Measurements from ENCODE around the gene NANOG.
"Not testable (repeated sequence)": the region's sequence is repeated elsewhere in the genome, so short reads cannot be mapped to it uniquely, and the experiment has no call there.

The NANOG gene

DNA sequence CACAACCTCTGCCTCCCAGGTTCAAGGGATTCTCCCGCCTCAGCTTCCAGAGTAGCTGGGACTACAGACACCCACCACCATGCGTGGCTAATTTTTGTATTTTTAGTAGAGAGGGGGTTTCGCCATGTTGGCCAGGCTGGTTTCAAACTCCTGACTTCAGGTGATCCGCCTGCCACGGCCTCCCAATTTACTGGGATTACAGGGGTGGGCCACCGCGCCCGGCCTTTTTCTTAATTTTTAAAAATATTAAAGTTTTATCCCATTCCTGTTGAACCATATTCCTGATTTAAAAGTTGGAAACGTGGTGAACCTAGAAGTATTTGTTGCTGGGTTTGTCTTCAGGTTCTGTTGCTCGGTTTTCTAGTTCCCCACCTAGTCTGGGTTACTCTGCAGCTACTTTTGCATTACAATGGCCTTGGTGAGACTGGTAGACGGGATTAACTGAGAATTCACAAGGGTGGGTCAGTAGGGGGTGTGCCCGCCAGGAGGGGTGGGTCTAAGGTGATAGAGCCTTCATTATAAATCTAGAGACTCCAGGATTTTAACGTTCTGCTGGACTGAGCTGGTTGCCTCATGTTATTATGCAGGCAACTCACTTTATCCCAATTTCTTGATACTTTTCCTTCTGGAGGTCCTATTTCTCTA lies at the start of gene NANOG:
NANOG (plus strand) TSS at position 519 of the 645 bp plus-strand sequence. CDS start 213 bp downstream, outside the sequence.
- not testable (repeated sequence) for DNase-seq (ENCODE audit: low spot score); H3K9me3 Mint-ChIP-seq; H3K4me1 Mint-ChIP-seq (ENCODE audit: low read depth); H3K36me3 Mint-ChIP-seq (ENCODE audit: low read depth); H3K27me3 Mint-ChIP-seq (ENCODE audit: low read depth); H3K4me3 Mint-ChIP-seq; H3K27ac Mint-ChIP-seq

DNA sequence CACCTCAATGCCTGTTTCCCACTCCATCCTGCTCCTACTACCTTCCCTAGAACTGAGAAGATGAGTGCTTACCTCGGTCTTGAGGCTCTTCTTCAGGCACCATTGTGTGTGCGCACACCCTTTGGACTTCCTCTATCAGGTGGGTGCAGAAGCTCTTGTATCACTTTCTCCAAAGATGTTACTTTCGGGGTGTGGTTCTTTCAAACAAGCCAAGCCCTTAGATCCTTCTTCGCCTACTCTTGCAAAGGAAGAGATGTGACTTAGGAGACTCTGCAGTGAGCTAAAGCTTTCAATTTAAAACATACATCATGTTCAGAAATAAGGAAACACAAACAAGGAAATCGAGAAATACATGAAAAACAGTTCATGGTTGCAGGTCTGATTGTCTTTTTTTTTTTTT lies 42.0 kb upstream of the NANOG start, which contains the start of gene CLEC4C:
CLEC4C (minus strand) TSS at position 130 of the 400 bp plus-strand sequence; CDS start at position 103, 27 bp downstream.
- Mint-ChIP-seq H3K27ac (no peak within 1 kb of the TSS), H3K4me3 (no peak within 1 kb of the TSS), H3K9me3 (no peaks in the 10 kb centered on the region), H3K36me3 (ENCODE audit: low read depth) (no peaks in the 10 kb centered on the region), H3K4me1 (ENCODE audit: low read depth) (no peaks in the 10 kb centered on the region), H3K27me3 (ENCODE audit: low read depth) (no peaks in the 10 kb centered on the region)
- no peak for DNase-seq (ENCODE audit: low spot score)

DNA sequence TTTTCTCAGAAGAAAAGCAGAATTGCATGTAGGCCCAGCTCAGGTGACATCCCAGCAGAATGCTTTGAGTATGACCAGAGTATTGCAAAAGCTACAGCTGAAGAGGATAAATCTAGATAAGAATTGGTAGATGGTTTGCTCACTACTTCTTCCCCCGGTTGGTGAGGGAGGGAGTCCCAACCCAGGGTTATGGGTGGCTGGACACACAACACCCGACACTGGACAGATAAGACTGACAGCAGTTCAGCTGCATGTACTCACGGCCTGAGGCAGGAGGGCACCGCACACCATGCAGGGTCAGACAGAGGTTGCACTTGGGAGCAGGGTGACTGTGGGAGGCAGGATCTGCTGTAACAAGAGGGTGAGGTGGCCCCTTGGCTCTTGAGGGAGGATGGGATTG lies 40.4 kb upstream of the NANOG start:
- no peaks in the 10 kb centered on the region for H3K9me3 Mint-ChIP-seq
- H3K4me3 Mint-ChIP-seq = no peak overlapping the region
- no peak for DNase-seq (ENCODE audit: low spot score)
- H3K4me1 Mint-ChIP-seq (ENCODE audit: low read depth) = no peaks in the 10 kb centered on the region
- no peaks in the 10 kb centered on the region for H3K36me3 Mint-ChIP-seq (ENCODE audit: low read depth)
- no peak overlapping the region for H3K27ac Mint-ChIP-seq
- no peaks in the 10 kb centered on the region for H3K27me3 Mint-ChIP-seq (ENCODE audit: low read depth)

DNA sequence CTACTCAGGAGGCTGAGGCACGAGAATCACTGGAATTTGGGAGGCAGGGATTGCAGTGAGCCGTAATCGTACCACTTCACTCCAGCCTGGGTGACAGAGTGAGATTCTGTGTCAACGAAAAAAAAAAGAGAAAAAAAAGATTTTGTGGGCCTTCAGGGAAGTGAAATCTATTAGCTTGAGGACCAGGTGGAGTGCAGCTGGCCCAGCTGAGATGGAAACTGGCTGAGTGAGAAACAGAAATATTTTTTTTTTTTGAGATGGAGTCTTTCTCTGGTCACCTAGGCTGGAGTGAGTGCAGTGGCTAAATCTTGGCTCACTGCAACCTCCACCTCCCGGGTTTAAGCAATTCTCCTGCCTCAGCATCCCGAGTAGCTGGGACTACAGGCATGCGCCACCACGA lies 39.8 kb upstream of the NANOG start:
- Mint-ChIP-seq H3K27me3 (ENCODE audit: low read depth) (no peaks in the 10 kb centered on the region), H3K4me1 (ENCODE audit: low read depth) (no peaks in the 10 kb centered on the region), H3K4me3 (no peak overlapping the region), H3K36me3 (ENCODE audit: low read depth) (no peaks in the 10 kb centered on the region), H3K9me3 (no peaks in the 10 kb centered on the region), H3K27ac (no peak overlapping the region)
- no peak for DNase-seq (ENCODE audit: low spot score)

DNA sequence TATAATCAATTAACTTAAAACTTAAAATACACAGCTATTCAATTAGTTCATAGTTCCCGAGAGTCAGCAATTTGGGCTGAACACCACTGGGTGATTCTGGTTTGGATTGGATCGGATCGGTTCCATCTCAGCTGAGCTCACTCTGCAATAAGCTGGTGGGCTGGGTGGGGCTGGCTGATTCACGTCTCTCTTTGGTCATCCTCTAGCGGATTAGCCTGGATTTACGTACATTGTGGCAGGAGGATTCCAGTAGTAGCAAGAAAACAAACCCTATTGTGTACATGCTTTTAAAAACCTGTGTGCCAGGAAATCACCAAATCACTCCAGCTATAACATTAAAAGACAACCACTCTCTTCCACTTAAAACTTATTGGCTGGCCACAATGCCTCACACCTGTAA lies 38.9 kb upstream of the NANOG start:
- Mint-ChIP-seq H3K4me3 (no peak overlapping the region), H3K4me1 (ENCODE audit: low read depth) (no peaks in the 10 kb centered on the region), H3K36me3 (ENCODE audit: low read depth) (no peaks in the 10 kb centered on the region), H3K9me3 (no peaks in the 10 kb centered on the region), H3K27me3 (ENCODE audit: low read depth) (no peaks in the 10 kb centered on the region), H3K27ac (no peak overlapping the region)
- no peak for DNase-seq (ENCODE audit: low spot score)

DNA sequence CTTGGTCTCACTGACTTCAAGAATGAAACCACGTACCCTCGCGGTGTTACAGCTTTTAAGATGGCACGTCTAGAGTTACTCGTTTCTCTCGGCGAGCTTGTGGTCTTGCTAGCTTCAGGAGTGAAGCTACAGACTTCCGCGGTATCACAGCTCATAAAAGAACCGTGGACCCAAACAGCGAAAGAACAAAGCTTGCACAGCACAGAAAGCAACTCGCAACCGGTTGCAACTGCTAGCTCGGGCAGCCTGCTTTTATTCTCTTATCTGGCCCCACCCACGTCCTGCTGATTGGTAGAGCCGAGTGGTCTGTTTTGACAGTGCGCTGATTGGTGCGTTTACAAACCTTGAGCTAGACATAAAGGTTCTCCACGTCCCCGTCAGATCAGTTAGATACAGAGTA lies 37.8 kb upstream of the NANOG start:
- no peak overlapping the region for H3K27ac Mint-ChIP-seq
- H3K36me3 Mint-ChIP-seq (ENCODE audit: low read depth) = no peaks in the 10 kb centered on the region
- peaks cover 3% of the 10 kb centered on the region for H3K4me1 Mint-ChIP-seq (ENCODE audit: low read depth)
- no peaks in the 10 kb centered on the region for H3K27me3 Mint-ChIP-seq (ENCODE audit: low read depth)
- H3K9me3 Mint-ChIP-seq = no peaks in the 10 kb centered on the region
- no peak overlapping the region for H3K4me3 Mint-ChIP-seq
- DNase-seq (ENCODE audit: low spot score) = no peak

DNA sequence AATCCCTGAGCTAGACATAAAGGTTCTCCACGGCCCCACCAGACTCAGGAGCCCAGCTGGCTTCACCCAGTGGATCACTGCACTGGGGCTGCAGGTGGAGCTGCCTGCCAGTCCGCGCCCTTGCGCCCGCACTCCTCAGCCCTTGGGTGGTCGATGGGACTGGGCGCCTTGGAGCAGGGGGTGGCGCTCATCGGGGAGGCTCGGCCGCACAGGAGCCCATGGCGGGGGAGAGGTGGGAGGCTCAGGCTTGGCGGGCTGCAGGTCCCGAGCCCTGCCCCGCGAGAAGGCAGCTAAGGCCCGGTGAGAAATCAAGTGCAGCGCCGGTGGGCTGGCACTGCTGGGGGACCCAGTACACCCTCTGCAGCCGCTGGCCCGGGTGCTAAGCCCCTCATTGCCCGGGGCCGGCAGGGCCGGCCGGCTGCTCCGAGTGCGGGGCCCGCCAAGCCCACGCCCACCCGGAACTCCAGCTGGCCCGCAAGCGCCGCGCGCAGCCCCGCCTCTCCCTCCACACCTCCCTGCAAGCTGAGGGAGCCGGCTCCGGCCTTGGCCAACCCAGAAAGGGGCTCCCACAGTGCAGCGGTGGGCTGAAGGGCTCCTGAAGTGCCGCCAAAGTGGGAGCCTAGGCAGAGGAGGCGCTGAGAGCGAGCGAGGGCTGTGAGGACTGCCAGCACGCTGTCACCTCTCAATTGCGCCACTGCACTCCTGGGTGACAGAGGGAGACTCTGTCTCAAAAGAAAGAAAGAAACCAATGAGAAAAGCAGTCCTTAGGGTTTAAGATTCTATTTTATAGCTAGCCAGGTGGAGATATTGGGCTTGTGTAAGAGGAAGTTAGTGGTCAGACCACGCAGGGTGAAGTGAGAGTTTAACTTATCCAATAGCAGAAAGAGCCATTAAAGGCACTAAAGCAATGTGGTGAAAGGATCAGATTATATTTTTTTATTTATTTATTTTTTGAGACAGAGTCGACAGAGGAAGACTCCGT lies 37.0 kb upstream of the NANOG start:
- DNase-seq (ENCODE audit: low spot score); H3K36me3 Mint-ChIP-seq (ENCODE audit: low read depth); H3K9me3 Mint-ChIP-seq; H3K27ac Mint-ChIP-seq; H3K4me3 Mint-ChIP-seq; H3K4me1 Mint-ChIP-seq (ENCODE audit: low read depth); H3K27me3 Mint-ChIP-seq (ENCODE audit: low read depth): not testable (repeated sequence)

DNA sequence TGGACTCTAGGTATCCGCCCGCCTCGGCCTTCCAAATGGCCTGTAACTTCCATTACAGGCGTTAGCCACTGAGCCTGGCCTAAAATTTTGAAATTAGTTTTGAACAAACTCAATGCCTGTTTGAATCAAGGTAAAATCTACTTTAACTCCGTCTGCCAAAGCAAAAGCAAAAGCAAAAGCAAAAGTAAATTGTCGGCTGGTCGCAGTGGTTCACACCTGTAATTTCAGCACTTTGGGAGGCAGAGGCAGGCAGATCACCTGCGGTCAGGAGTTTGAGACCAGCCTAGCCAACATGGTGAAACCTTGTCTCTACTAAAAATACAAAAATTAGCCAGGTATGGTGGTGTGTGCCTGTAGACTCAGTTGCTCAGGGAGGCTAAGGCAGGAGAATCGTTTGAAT lies 33.5 kb upstream of the NANOG start:
- H3K9me3 Mint-ChIP-seq; DNase-seq (ENCODE audit: low spot score); H3K27ac Mint-ChIP-seq; H3K4me1 Mint-ChIP-seq (ENCODE audit: low read depth); H3K27me3 Mint-ChIP-seq (ENCODE audit: low read depth); H3K36me3 Mint-ChIP-seq (ENCODE audit: low read depth): not testable (repeated sequence)
- H3K4me3 Mint-ChIP-seq = peak overlapping the region; percentile 5

DNA sequence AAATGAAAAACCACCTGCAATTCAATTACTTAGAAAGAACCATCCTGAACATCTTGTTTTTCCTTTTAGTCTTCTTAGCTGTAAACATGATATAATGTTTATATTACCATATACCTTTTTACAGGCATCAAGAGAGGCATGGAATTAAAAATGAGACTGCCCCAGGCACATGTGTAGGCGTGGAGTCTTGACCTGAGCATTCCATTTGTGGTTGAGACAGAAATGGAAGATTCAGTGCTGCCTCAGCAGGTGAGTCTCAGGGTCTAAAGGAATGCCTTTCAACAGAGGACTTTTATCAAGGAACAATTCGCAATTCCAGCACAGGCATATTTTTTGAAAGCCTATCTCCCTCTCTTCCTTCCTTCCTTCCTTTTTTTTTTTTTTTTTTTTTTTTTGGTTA lies 32.2 kb upstream of the NANOG start:
- Mint-ChIP-seq H3K4me1 (ENCODE audit: low read depth) (peaks cover 3% of the 10 kb centered on the region), H3K27ac (no peak overlapping the region), H3K27me3 (ENCODE audit: low read depth) (no peaks in the 10 kb centered on the region), H3K4me3 (no peak overlapping the region), H3K9me3 (no peaks in the 10 kb centered on the region), H3K36me3 (ENCODE audit: low read depth) (no peaks in the 10 kb centered on the region)
- DNase-seq (ENCODE audit: low spot score) = no peak

DNA sequence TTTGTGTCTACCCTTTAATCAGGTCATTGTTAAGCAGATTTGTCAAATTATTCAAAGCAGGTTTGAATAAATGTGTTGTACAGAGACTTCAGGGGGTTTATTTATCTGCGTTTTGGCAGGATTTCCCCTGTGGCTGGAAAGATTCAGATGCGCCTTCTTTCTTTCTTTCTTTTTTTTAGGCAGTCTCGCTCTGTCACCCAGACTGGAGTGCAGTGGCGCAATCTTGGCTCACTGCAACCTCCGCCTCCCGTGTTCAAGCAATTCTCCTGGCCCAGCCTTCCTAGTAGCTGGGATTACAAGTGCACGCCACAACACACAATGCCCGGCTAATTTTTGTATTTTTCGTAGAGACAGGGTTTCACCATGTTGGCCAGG lies 30.4 kb upstream of the NANOG start:
- no peaks in the 10 kb centered on the region for H3K27me3 Mint-ChIP-seq (ENCODE audit: low read depth)
- no peak overlapping the region for H3K27ac Mint-ChIP-seq
- H3K4me1 Mint-ChIP-seq (ENCODE audit: low read depth) = peaks cover 3% of the 10 kb centered on the region
- no peaks in the 10 kb centered on the region for H3K9me3 Mint-ChIP-seq
- no peak overlapping the region for H3K4me3 Mint-ChIP-seq
- no peaks in the 10 kb centered on the region for H3K36me3 Mint-ChIP-seq (ENCODE audit: low read depth)
- DNase-seq (ENCODE audit: low spot score) = no peak

DNA sequence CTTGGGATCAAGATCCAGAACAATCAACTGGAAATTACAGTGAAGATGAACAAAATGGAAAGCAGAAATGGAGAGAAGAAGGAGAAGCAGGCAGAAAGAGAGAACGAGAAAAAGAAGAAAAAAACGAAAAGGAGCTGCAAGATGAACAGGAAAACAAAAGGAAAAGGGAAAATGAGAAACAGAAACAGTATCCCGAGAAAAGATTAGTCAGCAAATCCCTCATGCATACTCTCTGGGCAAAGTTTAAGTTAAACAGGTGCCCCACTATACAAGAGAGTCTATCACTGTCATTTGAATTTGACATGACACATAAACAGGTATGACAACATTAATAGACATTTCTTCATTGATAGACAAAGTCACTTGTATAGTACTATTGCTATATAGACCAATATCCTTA lies 19.2 kb upstream of the NANOG start:
- H3K4me3 Mint-ChIP-seq = no peak overlapping the region
- no peaks in the 10 kb centered on the region for H3K4me1 Mint-ChIP-seq (ENCODE audit: low read depth)
- no peak for DNase-seq (ENCODE audit: low spot score)
- no peaks in the 10 kb centered on the region for H3K9me3 Mint-ChIP-seq
- no peak overlapping the region for H3K27ac Mint-ChIP-seq
- no peaks in the 10 kb centered on the region for H3K36me3 Mint-ChIP-seq (ENCODE audit: low read depth)
- no peaks in the 10 kb centered on the region for H3K27me3 Mint-ChIP-seq (ENCODE audit: low read depth)

DNA sequence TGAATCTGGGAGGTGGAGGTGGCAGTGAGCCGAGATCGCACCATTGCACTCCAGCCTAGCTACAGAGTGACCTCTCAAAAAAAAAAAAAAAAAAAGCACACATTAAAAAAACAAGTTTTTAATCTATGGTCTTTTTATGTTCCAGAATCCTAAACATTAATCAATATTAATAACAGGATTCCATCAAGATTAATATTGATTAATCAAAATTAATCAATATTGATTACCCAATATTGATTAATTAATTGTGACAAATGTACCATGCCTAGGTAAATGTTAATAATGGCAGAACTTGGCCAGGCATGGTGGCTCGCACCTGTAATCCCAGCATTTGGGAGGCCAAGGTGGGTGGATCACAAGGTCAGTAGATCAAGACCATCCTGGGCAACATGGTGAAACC lies 7.9 kb upstream of the NANOG start:
- H3K36me3 Mint-ChIP-seq (ENCODE audit: low read depth) = no peaks in the 10 kb centered on the region
- no peak overlapping the region for H3K4me3 Mint-ChIP-seq
- H3K27me3 Mint-ChIP-seq (ENCODE audit: low read depth) = no peaks in the 10 kb centered on the region
- H3K9me3 Mint-ChIP-seq = no peaks in the 10 kb centered on the region
- no peaks in the 10 kb centered on the region for H3K4me1 Mint-ChIP-seq (ENCODE audit: low read depth)
- H3K27ac Mint-ChIP-seq = no peak overlapping the region
- DNase-seq (ENCODE audit: low spot score) = no peak

DNA sequence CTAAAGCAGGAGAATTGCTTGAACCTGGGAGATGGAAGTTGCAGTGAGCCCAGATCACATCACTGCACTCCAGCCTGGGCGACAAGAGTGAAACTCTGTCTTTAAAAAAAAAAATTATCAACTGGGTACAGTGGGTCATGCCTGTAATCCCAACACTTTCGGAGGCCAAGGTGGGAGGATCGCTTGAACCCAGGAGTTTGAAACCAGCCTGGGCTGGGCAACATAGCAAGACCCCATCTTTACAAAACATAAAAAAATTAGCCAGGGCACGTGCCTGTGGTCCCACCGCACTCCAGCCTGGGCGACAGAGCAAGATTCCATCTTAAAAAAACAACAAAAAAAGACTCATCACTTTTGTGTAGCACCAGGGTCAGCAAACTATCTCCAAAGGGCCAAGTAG lies 7.1 kb upstream of the NANOG start:
- Mint-ChIP-seq H3K27me3 (ENCODE audit: low read depth) (no peaks in the 10 kb centered on the region), H3K27ac (no peak overlapping the region), H3K4me1 (ENCODE audit: low read depth) (no peaks in the 10 kb centered on the region), H3K4me3 (no peak overlapping the region), H3K36me3 (ENCODE audit: low read depth) (no peaks in the 10 kb centered on the region), H3K9me3 (no peaks in the 10 kb centered on the region)
- no peak for DNase-seq (ENCODE audit: low spot score)

DNA sequence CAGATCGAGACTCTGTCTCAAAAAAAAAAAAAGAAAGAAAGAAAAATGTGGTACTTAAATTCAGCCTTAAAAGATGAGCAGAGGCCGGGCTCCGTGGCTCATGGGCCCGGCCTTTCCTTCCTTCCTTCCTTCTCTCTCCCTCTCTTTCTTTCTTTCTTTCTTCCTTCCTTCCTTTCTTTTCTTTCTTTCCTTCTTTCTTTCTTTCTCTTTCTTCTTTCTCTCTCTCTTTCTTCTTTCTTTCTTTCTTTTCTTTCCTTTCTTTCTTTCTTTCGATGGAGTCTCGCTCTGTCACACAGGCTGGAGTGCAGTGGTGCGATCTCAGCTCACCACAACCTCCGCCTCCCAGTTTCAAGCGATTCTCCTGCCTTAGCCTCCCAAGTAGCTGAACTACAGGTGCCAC lies 5.8 kb upstream of the NANOG start:
- not testable (repeated sequence) for H3K4me3 Mint-ChIP-seq; H3K36me3 Mint-ChIP-seq (ENCODE audit: low read depth); DNase-seq (ENCODE audit: low spot score); H3K27me3 Mint-ChIP-seq (ENCODE audit: low read depth); H3K9me3 Mint-ChIP-seq; H3K4me1 Mint-ChIP-seq (ENCODE audit: low read depth); H3K27ac Mint-ChIP-seq
